ENCODE results near the gene TBC1D21.

- TF ChIP-seq POLR2A (IDR thresholded peaks at IDR 0.05; ENCODE audit: low read length) (no peak), GATA1 (IDR thresholded peaks at IDR 0.05; ENCODE audit: low read depth, low read length) (no peak)
Measured at GRCh38 chr15:73935547-73935946, 62.2 kb downstream of the TBC1D21 start.

Data from erythroblast (primary cell).